Fibroblast of skin of right quadriceps (primary cell): ENCODE results near the gene SFI1.
"Not testable (repeated sequence)": the region's sequence is repeated elsewhere in the genome, so short reads cannot be mapped to it uniquely, and the experiment has no call there.

Experiments used
- DNase-seq: peaks from one replicate; pipeline ENCODE4 v3.0.0-alpha.2; 2013

Gene SFI1

DNA sequence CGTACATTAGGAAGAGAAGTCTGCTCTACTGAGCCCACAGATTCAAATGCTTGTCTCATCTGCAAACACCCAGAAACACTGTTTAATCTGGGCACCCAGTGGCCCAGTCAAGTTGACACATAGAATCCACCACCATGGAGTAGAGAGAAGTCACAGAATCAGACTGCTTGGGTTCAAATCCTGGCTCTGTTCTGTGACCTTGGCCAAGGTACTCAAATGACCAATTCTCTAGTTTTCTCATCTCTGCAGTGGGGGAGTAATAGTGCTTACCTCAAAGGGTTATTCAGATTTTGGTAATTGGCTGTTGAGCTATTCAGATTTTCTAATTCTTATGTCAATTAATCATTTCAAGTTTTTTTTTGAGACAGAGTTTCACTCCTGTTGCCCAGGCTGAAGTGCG, 93.8 kb downstream of the SFI1 start:
- DNase-seq, result not testable (repeated sequence)

DNA sequence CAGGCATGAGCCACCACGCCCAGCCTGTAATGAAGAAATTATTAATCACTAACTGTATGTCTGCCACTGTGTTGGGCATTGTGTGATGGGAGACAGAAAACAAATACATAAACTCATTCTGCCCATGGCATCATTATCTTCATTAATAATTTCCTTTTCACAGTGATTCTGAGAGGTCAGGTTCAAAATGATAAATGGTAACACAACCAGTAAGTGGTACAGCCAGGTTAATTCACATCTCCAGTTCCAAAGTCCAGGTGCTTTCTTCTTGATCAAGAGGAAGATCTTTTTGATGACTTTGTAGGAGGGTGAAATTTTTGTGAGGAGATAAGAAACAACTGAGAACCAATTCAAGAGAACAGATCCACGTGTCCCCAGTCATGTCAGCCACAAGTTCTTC, 98.9 kb downstream of the SFI1 start:
- no peak for DNase-seq

DNA sequence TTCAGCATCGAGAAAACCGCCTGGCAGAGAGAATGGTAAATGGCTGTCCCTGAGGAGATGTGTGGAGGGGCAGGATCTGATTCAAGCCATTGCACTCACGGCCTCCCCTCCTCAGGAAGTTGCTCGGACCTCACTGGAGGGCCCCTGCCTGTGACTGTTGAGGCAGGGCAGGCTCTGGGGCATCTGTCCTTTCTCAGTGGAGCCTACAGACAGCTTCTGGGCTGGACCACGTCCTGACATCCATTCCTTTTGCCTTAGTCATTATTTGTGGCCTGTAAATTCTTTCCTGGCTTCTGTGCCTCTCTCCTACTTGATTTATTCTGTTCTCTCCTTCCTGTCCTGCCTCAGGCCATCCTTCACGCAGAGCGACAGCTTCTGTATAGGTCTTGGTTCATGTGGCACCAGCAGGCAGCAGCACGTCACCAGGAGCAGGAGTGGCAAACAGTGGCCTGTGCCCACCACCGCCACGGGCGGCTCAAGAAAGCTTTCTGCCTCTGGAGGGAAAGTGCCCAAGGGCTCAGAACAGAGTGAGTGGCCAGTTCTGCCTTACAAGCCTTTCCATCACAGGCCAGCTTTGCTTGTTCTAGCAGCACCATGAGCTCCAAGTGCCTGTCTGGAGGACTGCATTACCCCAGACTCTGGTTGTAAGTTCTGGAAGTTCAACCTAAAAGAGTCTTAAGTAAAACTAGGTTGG, 106.1 kb downstream of the SFI1 start:
- DNase-seq, result peak; percentile 89

DNA sequence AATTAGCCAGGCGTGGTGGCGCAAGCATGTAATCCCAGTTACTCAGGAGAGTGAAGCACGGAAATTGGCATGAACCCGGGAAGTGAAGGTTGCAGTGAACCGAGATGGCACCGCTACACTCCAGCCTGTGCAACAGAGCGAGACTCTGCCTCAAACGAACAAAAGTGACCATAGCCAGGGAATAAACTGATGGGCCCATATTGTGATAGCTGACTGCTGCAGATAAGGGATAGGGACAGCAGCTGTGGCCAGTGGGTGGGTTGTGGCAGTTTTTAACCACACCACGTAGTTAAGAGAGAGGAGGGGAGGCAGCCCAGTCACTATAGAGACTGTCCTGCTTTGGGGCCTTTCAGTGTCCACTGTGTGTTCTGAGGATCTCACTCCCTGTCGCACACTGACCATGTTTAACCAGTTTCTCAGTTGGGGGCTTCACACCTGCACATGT, 106.8 kb downstream of the SFI1 start:
- no peak for DNase-seq

DNA sequence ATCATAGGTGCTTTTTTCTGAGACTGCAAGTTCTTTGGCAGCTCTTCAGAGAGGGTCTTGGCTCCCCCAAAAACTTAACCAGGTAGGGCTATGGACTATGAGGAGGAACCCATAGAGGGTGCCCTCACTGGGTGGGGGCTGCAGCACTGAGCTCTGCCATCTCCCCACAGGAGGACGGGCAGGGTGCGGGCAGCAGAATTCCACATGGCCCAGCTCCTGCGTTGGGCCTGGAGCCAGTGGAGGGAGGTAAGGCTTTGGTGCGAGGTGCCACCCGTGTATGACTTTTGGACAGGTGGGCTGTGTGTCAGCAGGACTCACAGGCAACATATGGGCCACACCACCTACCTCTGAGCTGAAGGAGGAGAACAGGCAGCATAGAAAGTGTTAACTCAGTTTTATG, 107.2 kb downstream of the SFI1 start:
- DNase-seq, result no peak

DNA sequence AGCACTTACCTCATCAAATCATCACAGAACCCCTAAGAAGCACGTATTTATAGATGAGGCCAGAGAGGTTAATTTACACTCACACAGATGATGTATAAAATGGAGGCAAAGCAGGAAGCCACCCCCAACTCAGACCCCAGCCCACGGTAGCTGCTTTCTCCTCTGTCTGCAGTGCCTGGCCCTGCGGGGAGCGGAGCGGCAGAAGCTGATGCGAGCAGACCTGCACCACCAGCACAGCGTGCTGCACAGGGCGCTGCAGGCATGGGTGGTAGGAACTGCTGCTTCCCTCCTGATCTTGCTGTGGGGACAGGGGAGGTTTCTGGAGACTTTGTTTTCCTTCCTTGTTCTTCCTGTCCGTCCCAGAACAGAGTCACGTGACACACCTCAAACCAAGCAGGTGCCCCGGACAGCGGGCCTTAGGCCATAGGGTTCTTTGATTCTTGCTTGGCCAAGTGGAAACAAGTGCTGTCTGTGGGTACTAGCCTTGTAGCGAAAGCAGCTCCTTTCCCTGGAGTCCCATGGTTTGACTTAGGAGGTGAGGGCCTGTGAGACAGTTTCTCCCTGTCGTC, 107.9 kb downstream of the SFI1 start:
- DNase-seq, result no peak

DNA sequence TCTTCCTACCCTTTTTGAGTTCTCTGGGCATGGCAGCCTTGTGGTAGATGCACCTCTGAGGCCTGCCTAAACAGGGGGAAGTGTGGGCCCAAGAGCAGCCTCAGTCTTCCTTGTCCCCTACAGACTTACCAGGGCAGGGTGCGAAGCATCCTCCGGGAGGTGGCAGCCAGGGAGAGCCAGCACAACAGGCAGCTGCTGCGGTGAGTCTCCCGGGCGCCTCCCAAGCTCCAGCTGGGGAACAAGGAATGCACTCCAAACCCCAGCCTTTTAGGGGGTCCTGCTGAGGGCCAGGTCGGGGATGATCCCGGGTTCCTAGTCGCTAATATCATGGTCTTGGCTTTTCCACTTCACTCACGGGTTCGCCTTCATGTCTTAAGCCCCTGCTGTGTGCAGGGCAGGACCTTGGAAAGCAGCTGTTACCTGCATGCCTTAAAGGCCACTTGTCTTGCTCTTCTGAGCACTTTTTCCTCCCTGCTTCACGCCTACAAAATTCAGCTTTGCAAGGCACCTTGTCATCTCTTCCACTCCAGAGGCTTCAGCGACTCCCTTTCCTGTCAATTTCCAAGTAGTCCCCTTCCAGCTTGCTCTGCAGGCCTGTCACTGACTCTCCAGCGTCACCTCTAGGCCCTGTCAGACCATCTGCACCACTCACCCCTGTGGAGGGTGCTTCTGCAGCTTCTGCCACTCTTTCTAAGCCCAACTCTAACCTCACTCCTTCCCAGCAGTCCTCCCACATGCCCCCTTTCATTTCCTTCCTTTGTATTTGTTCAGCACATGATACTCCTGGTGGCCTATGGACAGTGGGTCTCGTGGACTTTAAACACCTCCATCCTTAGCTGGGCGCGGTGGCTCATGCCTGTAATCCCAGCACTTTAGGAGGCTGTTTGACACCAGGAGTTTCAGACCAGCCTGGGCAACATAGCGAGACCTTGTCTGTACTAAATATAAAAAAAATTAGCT, 108.7 kb downstream of the SFI1 start:
- no peak for DNase-seq

DNA sequence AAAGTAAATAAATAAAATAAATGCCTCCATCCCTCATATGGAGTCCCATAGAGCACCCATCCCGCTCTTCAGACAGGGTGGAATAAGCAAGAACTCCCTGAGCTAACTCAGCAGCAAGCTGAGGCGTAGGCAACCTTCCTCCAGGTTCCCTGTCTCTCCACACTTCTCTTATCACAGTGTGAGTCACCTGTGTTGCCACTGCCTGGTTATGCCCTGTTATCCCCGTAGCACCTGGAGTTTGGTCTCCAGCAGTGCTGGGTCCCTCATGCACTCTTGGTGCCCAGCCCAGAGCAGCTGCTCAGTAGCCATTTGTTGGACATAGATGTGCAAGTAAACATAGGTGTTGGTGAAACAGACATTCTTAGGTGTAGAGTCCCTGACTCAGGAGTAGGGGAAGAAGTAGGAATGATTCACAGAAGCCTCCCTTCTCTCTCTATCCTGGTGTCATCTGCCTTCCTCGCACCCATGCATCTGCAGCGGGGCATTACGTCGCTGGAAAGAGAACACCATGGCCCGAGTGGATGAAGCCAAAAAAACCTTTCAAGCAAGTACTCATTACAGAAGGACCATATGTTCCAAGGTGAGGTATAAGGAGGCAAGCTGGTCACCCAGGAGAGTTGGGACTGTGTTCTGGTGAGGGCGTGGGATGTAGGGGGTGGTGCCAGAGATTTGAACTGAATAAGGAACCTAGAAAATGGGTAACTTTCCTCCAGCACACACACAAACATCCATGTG, 109.7 kb downstream of the SFI1 start:
- no peak for DNase-seq

DNA sequence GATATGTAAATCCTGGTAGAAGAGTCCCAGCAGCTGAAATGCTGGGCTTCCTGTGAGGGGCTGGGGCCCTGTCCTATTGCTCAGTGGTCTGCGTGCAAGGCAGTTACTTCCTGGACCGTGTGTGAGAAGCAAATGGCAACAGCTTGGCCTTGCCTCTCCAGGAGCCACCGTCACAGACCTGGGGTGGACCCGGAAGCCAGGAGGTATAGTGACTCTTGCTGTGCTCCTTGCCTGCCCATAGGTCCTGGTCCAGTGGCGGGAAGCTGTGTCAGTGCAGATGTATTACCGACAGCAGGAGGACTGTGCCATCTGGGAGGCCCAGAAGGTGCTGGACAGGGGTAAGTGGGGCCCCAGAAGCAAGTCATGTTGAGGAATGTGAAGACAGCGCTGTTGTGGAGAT, 111.4 kb downstream of the SFI1 start:
- DNase-seq, result no peak

DNA sequence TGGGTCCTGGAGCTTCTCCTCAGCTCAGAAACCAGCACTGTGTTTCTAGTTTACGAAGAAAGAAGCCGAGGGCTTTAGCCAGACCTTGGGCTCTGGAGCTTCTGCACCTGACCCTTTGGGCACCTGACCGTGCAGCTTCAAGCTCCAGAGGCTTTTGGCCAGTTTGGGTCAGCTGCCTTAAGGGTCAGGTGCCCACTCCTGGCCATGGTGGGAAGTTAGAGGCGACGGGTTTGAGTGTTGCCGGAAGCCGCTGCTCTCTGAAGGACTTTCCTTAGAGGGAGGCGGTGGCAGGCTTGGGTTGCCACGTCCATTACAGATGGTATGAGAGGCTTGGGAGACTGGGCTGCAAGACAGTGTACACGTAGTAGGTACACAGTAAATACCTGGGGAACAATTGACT, 113.4 kb downstream of the SFI1 start:
- DNase-seq, result no peak

DNA sequence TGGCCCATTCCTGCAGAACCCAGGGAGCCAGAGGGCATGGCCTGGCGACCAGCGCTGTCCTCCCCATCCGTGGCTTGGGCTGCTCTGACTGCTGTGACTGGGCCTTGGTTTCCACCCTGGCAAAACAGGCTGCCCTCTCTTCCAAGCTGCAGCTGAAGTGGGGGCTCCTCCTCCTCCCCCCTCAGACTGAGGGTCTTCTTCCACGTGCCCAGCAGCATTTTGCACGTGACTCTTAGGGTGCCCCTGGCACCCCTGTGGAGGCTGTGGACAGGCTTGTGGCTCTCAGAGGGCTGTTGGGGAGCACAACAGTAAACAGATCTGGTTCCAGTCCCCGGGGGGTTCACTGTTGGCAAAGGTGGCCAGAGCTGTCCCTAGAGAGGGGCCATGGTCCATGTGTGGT, 114.3 kb downstream of the SFI1 start:
- DNase-seq, result no peak

DNA sequence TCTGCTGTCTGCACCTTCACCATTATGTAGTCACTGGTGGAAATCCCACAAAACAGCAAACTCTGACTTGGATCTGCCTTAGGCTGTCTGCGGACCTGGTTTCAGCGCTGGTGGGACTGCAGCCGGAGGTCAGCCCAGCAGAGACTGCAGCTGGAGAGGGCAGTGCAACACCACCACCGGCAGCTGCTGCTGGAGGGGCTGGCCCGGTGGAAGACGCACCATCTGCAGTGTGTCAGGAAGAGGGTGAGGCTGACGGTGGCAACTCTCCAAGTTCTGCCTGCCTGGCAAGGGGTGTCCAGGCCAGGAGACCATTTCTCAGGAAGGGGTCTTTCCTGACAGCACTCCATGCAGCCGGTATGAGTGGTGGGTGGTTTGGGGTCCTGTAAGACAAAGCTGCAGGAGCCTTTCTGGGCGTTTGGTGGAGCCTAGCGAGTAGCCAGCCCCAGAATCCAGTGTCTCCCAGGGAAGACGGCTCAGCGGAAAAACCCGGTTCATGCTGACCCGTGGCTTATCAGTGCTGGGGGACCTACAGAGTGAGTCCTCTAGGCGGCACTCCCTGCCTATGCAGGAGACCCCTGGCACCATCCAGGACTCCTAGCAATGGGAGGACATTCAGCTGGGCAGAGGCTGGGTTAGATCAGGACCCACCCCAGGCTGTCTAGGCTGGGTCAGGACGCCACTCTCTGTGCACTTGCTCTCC, 114.9 kb downstream of the SFI1 start:
- DNase-seq, result no peak

DNA sequence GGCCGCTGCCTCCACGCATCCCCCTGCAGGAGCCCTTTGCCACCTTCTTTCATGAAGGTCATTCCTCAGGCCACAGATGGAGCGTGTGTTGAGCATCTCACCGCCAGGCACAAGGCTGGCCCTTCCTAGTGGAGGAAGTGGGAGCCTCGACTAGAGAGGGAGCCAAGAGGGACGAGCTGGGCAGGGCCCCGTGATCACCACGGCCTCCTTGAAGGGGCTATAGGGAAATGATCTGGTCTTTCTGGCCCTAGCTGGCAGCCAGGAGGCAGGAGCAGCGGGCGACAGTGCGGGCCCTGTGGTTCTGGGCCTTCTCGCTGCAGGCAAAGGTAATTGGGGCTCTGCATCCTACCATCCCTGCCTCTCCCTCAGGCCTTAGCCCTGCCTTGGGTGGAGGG, 116.6 kb downstream of the SFI1 start:
- DNase-seq, result no peak

DNA sequence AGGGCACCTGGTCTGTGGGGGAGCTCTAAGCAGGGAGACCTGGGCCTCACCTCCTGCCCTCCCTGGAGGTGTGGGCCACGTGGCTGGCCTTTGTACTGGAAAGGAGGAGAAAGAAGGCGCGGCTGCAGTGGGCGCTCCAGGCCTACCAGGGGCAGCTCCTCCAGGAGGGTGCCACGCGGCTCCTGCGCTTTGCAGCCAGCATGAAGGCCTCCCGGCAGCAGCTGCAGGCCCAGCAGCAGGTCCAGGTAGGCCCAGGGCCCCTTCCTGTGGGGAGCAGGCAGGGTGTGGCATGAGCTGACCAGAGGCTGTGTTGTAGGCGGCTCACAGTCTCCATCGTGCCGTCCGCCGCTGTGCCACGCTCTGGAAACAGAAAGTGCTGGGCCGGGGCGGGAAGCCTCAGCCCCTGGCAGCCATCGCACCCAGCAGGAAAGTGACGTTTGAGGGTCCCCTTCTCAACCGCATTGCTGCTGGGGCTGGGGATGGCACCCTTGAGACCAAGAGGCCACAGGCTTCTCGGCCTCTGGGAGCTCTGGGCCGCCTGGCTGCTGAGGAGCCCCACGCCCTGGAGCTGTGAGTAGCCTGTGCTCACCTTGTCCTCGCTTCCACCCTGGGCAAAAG, 117.1 kb downstream of the SFI1 start:
- DNase-seq, result no peak

DNA sequence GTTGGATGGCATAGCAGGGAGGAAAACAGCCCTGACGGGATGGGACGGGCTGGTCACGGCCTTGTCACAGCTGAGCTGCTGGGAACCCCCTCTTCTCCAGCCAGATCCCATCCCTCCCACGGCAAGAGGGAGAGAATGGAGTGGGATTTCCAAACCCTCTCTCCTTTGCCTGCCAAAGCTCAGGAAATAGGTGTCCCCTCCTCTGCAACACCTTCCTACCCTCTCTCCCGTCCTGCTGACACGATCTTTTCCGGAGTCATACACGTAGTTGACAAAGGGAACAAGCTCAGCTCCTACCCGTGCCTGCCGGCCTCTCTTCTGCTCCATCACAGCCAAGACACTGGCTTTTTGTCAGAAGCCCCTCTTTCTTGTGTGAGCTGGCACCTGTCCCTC, 117.6 kb downstream of the SFI1 start:
- DNase-seq, result no peak

DNA sequence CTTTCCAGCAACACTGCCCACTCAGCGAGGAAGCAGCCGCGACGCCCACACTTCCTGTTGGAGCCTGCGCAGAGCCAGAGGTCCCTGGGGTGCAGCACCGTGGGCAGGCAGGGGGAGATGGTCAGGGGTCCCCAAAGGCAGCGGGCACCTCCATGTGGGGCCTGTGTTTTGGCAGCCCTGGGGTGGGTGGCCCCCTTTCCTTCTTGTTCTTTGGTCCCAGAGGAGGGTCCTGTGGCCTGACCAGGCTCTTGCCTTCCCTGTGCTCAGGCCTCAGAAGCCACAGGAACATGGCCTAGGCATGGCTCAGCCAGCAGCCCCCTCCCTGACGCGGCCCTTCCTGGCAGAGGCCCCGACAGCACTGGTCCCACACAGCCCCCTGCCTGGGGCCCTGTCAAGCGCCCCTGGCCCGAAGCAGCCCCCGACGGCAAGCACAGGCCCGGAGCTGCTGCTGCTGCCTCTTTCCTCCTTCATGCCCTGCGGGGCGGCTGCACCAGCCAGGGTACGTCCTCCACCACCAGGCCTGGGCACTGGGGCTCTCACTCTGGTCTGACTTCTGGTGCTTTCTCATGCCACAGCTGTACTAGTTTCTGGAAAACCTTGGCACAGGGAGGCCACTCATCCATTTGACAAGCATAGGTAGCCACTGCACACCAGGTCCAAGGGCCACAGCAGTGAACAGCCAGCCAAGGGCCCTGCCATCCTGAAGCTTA, 118.6 kb downstream of the SFI1 start:
- no peak for DNase-seq

DNA sequence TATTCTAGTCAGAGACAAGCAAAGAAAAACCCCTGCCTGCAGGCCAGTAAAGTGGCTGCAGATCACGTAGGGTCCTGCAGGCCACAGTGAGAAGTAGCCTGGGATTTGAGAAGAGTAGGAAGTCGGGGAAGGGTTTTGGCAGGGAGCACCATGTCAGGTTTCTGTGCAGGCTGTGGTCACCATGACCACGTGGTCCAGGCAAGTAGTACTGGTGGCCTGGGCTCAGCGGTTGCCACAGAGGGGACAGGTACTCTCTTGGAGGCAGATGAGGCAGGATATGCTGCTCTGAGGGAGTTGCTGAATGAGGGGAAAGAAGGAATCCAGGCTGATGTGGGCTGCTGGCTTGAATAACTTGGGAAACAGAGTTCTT, 119.1 kb downstream of the SFI1 start:
- no peak for DNase-seq

DNA sequence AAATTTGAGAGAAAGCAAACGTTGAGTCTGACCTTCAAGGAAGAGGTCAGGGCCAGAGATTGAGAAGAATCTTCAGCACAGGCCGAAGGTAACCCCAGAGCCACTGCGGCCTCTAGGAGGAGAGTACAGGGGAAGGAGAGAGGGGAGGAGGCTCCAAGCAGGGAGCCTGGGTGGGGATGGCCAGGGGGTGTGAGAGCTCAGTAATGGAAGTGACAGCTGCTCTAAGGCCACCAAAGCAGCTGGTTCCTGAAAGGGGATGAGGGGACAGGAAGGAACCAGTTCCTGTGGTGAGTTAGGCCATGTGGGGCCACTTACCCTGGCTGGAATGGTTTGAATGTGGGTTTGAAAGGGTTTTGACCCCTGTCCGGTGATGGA, 119.6 kb downstream of the SFI1 start:
- DNase-seq, result no peak

DNA sequence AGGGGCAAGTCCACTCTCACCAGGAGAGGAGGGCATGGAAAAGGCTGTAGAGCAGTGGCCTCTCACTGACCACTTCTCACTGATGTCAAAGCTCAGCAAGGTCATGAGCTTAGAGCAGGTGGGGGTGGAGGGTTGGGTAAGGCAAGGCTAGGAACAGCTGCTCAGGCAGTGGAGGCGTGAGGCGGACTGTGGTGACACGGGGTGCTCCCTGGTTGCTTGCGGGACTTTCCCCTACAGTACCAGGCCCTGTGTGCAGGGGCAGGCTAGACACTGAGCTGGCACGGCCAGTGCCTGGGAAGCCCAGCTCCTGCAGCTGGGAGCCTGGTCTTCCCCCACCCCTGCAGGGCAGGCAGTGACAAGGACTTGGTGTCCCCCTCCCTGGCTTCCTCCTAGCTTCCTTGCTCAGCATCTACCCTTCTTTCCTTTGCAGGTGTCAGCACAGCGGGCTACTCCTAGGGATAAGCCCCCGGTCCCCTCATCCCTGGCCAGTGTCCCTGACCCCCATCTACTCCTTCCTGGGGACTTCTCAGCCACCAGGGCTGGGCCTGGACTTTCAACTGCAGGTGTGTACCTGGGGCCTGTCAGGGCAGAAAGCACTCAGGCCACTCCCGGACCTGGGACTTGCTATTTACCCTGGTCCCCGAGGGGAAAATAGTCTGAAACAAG, 120.1 kb downstream of the SFI1 start:
- DNase-seq, result no peak

DNA sequence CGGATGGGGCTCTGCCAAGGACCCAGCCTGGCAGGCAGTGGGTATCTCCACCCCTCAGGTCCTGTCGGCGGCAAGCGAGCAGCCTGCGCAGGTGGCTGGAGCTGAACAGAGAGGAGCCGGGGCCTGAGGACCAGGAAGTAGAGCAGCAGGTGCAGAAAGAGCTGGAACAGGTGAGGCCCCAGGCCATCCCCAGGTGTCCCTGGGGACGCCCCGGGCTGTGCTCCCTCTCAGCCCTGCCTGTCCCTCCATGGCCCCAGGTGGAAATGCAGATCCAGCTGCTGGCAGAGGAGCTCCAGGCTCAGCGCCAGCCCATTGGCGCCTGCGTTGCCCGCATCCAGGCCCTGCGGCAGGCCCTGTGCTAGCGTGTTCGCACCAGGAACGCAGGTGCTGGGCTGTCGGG, 121.7 kb downstream of the SFI1 start:
- DNase-seq, result no peak
